ENCODE results near the gene TCP1. TPM values are rescaled to one million over a fixed set of nuclear protein-coding genes. Genes with fewer than 3 reads are reported as not detected.

TCP1 gene
- total and polyA plus RNA-seq, 9 of the 15 experiments (the other 6 are each of a cell fraction or from before 2014, with no cell fraction given), result 331 to 801 (median 645) TPM

GRCh38 chr6:159745081-159745480, 44.3 kb downstream of the TCP1 start:
- H3K9me1 ChIP-seq (ENCODE audit: control insufficient read depth, insufficient read depth, low read length), result peaks cover 3% of the 10 kb centered on the region
- H4K20me1 ChIP-seq (replicated peaks; ENCODE audit: control insufficient read depth, insufficient read depth, low read length), result no peaks in the 10 kb centered on the region
- intact Hi-C loops (cut with micrococcal nuclease), result no loop called here
- no peak overlapping the region for H3K9ac ChIP-seq (ENCODE audit: insufficient read depth in 1 of 2, low read depth in 2 of 2, low read length in 2 of 2)
- no peak overlapping the region for H3K4me3 ChIP-seq
- no peak for FAIRE-seq
- H3K27ac ChIP-seq (ENCODE audit: extremely low read depth, low read depth, low read length), result no peak overlapping the region
- ChIA-PET CTCF (ENCODE audit: low intra/inter-chr PET ratio) (no interaction called here), POLR2A (interaction anchor here (1.3 to 2.3 kb wide), 4 partner anchors 8 to 52 kb away, joined by 3 to 7 read pairs (median 5); partner anchors contain the start of gene SOD2)
- H3K79me2 ChIP-seq (ENCODE audit: control insufficient read depth, insufficient read depth, low read length), result peaks cover 43% of the 10 kb centered on the region
- TF ChIP-seq MEF2D (tag; conservative IDR thresholded peaks at IDR 0.05; ENCODE audit: low read depth), result no peak
- TF ChIP-seq NFIC (IDR thresholded peaks at IDR 0.05), result no peak
- no peak for TF ChIP-seq TFAP4 (CRISPR knock-in tag; IDR thresholded peaks at IDR 0.05; ENCODE audit: borderline replicate concordance)
- no peak for TF ChIP-seq ZC3H11A (IDR thresholded peaks at IDR 0.05; ENCODE audit: low read depth, low read length)
- TF ChIP-seq TSC22D4 (tag; IDR thresholded peaks at IDR 0.05), result no peak
- TF ChIP-seq ELF1 (tag; IDR thresholded peaks at IDR 0.05), result no peak
- TF ChIP-seq RBM17 (IDR thresholded peaks at IDR 0.05; ENCODE audit: borderline replicate concordance, low read depth, low read length), result no peak
- TF ChIP-seq, protein P1, sequence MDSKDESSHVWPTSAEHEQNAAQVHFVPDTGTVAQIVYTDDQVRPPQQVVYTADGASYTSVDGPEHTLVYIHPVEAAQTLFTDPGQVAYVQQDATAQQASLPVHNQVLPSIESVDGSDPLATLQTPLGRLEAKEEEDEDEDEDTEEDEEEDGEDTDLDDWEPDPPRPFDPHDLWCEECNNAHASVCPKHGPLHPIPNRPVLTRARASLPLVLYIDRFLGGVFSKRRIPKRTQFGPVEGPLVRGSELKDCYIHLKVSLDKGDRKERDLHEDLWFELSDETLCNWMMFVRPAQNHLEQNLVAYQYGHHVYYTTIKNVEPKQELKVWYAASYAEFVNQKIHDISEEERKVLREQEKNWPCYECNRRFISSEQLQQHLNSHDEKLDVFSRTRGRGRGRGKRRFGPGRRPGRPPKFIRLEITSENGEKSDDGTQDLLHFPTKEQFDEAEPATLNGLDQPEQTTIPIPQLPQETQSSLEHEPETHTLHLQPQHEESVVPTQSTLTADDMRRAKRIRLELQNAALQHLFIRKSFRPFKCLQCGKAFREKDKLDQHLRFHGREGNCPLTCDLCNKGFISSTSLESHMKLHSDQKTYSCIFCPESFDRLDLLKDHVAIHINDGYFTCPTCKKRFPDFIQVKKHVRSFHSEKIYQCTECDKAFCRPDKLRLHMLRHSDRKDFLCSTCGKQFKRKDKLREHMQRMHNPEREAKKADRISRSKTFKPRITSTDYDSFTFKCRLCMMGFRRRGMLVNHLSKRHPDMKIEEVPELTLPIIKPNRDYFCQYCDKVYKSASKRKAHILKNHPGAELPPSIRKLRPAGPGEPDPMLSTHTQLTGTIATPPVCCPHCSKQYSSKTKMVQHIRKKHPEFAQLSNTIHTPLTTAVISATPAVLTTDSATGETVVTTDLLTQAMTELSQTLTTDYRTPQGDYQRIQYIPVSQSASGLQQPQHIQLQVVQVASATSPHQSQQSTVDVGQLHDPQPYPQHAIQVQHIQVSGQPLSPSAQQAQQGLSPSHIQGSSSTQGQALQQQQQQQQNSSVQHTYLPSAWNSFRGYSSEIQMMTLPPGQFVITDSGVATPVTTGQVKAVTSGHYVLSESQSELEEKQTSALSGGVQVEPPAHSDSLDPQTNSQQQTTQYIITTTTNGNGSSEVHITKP (IDR thresholded peaks at IDR 0.05; ENCODE audit: partially characterized antibody), result no peak
- TF ChIP-seq GATAD2B (IDR thresholded peaks at IDR 0.05; ENCODE audit: borderline replicate concordance), result no peak
- TF ChIP-seq LARP7 (IDR thresholded peaks at IDR 0.05), result no peak
- TF ChIP-seq ZNF586 (CRISPR knock-in tag; conservative IDR thresholded peaks at IDR 0.05), result no peak
- H3K4me1 ChIP-seq (replicated peaks in 1 of 2; ENCODE audit: control insufficient read depth in 2 of 2, insufficient read depth in 2 of 2, low read length in 2 of 2), result no peaks in the 10 kb centered on the region
- no peak overlapping the region for H3K4me2 ChIP-seq (ENCODE audit: insufficient read depth, low read length)
- WGBS (ENCODE audit: insufficient coverage, low coverage, missing lambda C conversion rate), result 94% methylated on average over 7 of the region's 7 CpGs
- in situ Hi-C loops (cut with MboI), result no loop called here
- H3K36me3 ChIP-seq (ENCODE audit: control insufficient read depth, insufficient read depth, low read length), result peaks cover 99% of the 10 kb centered on the region
- DNase-seq (ENCODE audit: extremely low read depth in 1 of 4, low spot score in 3 of 4), result no peak
- H3K27me3 ChIP-seq (ENCODE audit: control insufficient read depth in 2 of 2, insufficient read depth in 2 of 2, low read length in 2 of 2), result no peaks in the 10 kb centered on the region
- H3K9me3 ChIP-seq (replicated peaks; ENCODE audit: control insufficient read depth, insufficient read depth, low read depth, low read length), result no peaks in the 10 kb centered on the region
- H2AFZ ChIP-seq (ENCODE audit: low read depth, low read length), result no peak overlapping the region
- ATAC-seq, result no peak
- no TSS peak for BruUV-seq (replicated peaks)

Data from K562 (cell line).